Astrocyte of the cerebellum (primary cell): ENCODE data around the gene C15orf62.
A peak's percentile ranks its signal among the peaks of the same experiment; 100 is the strongest.

Experiments
- DNase-seq: peaks from one replicate; pipeline ENCODE4 v3.0.0-alpha.2; 2011; ENCODE audit warnings: low read depth
- H3K4me3 ChIP-seq: 2 replicates; pipeline ENCODE4 v1.5.1; 2011; ENCODE audit warnings: mild to moderate bottlenecking, low read depth, low read length, moderate library complexity
- CTCF ChIP-seq: IDR thresholded peaks from 2 replicates; pipeline ENCODE4 v1.5.1; 2012; ENCODE audit warnings: low read length, low read depth, moderate library complexity, mild to moderate bottlenecking; ENCODE audit errors: missing control alignments
- in situ Hi-C: cut with HindIII; loops from 2 replicates; pipeline ENCODE4 v1.10.0; 2017; ENCODE audit warnings: low sequenced_read_pairs

The C15orf62 gene, protein sequence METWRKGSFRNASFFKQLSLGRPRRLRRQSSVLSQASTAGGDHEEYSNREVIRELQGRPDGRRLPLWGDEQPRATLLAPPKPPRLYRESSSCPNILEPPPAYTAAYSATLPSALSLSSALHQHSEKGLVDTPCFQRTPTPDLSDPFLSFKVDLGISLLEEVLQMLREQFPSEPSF

DNA sequence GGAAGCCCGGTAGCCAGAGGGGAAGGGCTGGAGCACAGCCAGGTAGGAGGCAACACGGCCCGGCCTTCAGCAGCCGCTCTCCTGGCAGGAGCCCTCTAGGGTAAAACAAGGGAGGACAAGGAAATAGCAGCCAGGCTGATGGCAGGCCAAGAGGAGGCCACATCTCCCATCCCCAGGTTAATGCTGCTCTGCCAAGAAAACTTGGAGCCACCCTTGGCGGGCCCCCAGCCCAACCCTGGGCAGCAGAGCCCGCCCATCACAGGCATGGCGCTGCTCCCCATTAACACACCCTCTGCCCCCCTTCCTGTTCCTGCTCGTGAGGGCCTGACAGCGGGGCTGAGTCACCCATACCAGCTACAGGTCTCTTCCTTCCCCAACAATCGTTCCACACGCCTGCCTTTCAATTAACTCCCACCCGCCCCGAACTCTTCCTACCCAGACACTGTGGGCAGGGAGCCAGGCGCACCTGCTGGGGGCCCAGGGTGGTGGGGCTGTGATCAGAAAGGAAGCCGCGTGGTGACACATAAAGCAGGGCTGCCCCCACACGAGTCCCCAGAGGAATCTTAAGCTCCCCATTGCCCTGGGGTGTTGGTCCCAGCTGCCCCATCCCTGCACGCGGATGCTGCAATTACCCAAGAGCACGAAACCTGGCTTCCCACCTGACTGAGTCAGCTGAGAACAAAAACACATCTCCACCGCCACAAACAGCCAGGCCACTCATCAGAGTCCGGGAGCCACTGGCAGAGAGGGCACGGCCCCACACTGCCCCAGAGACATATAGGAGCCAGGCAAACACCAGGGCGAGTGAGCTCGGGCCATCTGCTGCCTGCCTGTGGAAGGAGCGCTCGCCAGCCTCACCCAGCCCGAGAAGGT, at the start of gene C15orf62:
Gene C15orf62, plus strand, starts transcription at position 707 of the 873 bp plus-strand sequence. CDS start 516 bp downstream, outside the sequence.
- in situ Hi-C loops, result no loop called here
- no peak for TF ChIP-seq CTCF
- DNase-seq, result no peak
- no peak within 1 kb of the TSS for H3K4me3 ChIP-seq

DNA sequence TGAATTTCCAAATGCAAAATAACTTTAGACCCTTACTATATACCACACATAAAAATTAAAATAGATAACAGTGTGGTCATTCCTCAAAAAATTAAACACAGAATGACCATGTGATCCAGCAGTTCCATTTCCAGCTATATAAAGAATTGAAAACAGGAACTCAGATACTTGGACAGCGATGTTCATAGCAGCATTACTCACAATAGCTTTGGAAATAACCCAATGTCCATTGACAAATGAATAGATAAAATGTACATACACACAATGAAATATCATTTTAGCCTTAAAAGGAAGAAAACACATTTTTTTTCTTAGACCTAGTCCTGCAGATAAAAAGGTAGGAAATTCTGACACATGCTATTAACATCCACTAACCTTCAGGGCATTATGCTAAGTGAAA, 48.1 kb upstream of the C15orf62 start:
- no peak for DNase-seq

DNA sequence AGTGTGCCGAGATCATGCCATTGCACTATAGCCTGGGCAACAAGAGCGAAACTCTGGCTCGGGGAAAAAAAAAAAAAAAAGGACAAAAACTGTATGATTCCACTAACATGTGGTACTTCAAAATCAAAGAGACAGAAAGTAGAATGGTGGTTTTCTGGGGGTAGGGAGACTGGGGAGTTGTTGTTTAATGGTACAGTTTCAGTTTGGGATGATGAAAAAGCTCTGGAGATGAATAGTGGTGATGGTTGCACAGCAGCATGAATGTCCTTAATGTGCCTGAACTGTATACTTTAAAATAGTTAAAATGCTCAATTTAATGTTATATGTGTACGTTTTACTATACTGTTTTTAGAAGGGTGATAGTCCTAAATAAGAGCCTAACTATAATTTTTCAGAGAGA, 47.4 kb upstream of the C15orf62 start:
- DNase-seq, result no peak
- no peak overlapping the region for H3K4me3 ChIP-seq
- in situ Hi-C loops, result no loop called here
- TF ChIP-seq CTCF, result no peak

More for the DNA sequence above, 48.1 kb upstream of the C15orf62 start:
- in situ Hi-C loops, result no loop called here
- no peak overlapping the region for H3K4me3 ChIP-seq
- no peak for TF ChIP-seq CTCF

DNA sequence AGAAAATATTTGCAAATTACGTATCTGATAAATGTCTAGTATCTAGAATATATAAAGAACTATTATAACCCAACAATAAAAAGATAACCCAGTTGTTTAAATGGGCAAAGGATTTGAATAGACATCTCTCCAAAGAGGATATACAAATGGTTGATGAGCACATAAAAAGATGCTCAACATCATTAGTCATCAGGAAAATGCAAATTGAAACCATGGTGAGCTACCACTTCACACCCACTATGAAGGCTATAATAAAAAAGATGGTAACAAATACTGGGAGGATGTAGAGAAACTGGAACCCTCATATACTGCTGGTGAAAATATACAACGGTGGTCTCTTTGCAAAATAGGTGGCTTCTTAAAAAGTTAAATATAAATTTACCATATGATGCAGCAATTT, 46.8 kb upstream of the C15orf62 start:
- TF ChIP-seq CTCF, result no peak
- DNase-seq, result no peak
- H3K4me3 ChIP-seq, result no peak overlapping the region
- in situ Hi-C loops, result no loop called here

- DNase-seq, result no peak
- in situ Hi-C loops, result no loop called here
- TF ChIP-seq CTCF, result no peak
- no peak overlapping the region for H3K4me3 ChIP-seq
These were observed 45.9 kb upstream of the C15orf62 start for GRCh38 chr15:40723919-40724318.

DNA sequence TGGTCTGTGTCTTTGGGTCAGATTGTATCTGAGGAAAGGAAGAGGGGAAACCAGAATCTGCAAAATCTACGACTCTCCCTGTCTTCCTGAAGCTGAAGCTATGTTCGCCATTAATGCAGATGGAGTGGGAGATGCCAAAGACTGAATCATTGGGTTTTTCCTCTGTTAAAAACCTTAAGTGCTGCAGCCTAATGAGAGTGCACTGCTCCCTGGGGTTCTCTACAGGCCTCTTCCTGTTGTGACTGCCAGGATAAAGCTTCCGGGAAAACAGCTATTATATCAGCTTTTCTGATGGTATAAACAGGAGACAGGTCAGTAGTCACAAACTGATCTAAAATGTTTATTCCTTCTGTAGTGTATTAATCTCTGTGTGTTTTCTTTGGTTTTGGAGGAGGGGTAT, 38.7 kb upstream of the C15orf62 start:
- peak; percentile 11 for DNase-seq
- TF ChIP-seq CTCF, result no peak
- in situ Hi-C loops, result loop anchor here (10.0 kb wide), 1 partner anchor 154 kb away; no protein-coding TSS in a partner anchor
- no peak overlapping the region for H3K4me3 ChIP-seq
